NCI-H2107 treated with DMSO at 0.1 percent for 48 hours (cell line): ENCODE results near the gene TSPAN5.

Experiments
- DNase-seq: peaks from one replicate; lab custom pipeline; 2025; ENCODE audit not compliant: unreplicated experiment; lab: John Stamatoyannopoulos, UW

Gene TSPAN5

DNA sequence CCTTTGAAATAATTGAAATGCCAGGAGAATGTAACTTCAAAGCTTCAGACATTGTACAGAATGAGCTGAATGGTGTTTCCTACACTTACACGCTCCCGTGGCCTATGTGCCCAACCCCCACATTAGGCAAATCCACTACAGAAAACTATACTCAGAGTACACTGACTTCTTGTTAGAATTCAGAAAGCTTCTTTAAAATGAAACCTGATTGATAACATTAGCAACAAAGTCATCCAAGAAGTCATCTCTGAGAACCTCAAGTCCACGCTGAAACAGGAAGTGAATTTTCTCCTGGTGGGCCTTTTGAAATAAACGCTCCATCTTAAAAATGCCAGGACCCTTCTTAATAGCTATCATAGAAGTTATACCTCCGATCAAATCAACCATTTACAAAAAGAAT, 136.3 kb downstream of the TSPAN5 start:
- no peak for DNase-seq

DNA sequence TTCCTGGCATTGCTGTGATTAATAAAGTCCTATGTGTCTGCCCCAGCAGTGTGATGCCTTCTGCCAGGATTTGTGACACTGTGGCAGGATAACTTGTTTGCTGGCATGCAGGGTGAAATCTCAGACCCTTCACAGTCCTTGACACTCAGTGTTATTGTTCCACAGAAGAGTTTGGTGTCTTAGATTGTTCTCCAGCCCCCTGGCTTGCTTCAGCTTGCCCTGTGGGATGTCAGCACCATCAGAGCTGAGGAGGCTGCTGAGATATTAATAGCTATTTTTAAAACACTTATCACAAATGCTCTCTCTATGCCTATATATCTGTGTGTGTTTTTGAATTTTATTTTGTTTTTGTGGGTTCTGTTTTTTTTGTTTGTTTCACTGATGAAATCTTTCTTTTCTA, 136.9 kb downstream of the TSPAN5 start:
- DNase-seq, result no peak

DNA sequence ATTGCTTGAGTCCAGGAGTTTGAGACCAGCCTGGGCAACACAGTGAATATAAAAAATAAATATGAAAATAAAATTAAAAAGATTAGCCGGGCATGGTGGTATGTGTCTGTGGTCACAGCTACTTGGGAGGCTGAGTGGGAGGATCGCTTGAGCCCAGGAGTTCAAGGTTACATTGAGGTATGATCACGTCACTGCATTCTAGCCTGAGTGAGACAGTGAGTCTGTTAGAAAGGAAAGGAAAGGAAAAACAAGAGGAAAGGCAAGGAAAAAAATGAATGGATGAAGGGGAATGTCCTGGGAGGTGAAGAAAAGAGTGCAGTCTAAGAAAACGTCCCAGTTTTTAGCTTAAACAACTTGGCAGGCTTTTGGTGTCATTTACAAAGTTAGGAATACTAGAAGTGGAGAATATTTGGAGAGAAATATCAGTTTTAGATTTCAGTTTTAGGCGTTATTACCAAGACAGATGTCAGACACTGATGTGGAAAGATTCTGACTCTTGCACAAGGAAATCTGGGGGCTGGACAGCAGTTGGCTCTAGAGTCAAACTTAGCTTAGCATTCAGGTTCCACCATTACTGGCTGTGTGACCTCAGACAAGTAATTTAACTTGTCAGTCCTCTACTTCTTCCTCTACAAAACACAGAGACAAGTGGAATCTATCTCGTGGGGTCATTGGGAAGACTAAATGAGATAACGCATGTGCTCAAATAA, 139.0 kb downstream of the TSPAN5 start:
- DNase-seq, result no peak

- DNase-seq, result no peak
Measured at GRCh38 chr4:98518559-98519267, 139.7 kb downstream of the TSPAN5 start.

DNA sequence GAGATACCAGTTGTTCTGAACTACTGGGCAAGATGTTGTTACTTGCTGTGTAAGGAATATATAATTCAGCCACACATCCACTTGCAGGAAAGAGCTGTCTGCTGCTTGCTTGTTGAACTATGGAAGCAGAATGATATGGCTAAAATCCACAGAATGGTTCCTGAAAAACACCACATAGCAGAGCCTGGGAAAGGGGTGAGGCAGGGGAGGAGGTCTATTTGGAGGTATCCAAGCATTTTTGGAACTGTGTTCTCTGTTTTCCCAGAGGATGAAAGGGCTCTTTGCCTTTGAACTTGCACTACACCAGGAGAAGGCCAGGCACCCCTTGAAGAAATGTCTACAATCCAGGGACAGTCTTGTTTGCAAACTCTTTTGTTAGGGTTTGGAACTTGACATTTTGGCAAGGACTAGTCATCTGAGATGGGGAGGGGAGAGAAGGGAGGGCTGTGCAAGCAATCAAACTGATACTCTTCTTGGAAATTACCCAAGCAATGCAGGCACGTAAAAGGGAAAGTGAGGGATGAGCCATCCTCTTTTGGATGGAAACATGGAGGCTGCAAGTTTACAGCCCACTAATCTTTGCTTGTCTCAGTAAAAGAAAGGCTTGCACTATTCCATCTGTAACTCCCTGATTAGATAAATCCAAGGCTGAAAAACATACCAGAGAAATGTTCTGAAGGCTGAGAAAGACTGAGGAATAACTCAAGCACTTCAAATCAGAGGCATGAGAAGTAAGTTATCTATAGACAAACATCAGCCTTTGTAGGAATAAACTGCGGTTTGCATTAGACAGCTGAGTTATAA, 141.0 kb downstream of the TSPAN5 start:
- DNase-seq, result no peak

GRCh38 chr4:98516441-98517217, 141.8 kb downstream of the TSPAN5 start:
- no peak for DNase-seq

GRCh38 chr4:98516042-98516440, 142.4 kb downstream of the TSPAN5 start:
- DNase-seq, result no peak

- no peak for DNase-seq
Measured at GRCh38 chr4:98515470-98515809, 143.0 kb downstream of the TSPAN5 start.

DNA sequence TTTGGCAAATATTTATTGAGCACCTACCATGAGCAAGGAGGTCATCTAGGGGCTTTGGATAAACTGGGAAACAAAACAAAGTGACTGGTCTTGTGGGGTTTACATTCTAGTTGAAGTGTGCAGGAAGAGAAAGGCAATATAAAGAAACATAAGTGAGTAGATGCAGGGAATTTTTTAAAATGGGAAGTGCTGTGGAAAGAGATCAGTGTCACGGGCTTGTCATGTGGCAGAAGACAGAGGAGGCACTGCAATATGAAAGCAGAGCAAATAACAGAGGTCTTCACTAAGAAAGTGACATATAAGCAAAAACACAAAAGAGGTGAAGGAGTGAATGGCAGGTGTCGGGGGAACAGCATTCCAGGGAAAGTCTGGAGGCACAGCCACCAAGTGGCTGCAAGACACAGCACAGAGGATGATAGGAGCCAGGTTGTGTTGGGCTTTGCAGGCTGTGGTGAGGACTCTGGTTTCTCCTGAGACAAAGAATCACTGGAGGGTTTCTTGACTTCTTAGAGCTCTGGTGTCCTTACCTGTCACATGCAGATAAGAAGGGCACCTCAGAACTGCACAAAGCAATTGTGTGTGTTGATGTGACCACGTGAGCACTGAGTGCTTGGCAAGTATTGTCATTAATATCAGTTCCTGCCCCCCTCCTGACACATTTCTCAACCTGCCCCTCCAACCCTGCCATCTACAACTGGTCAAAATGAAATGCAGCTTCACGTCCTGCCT, 143.5 kb downstream of the TSPAN5 start:
- DNase-seq, result no peak

DNA sequence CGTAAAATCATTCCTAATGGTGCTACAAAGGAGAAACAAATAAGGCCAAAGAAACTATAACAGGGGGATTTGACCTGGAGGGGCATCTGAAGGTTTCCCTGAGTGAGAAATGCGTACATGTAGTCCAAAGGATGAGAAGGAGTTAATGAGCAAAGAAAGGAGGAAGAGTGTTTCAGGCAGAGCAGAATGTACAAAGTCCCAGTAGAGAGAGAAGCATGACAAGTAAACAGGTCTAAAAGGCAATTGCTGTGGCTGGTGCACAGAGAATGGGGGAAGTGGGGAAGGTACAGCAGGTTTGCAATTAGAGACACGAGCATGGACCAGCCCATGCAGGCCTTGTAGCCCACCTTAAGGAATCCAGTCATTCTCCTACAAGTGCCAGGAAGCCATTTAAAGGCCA, 145.5 kb downstream of the TSPAN5 start:
- no peak for DNase-seq

DNA sequence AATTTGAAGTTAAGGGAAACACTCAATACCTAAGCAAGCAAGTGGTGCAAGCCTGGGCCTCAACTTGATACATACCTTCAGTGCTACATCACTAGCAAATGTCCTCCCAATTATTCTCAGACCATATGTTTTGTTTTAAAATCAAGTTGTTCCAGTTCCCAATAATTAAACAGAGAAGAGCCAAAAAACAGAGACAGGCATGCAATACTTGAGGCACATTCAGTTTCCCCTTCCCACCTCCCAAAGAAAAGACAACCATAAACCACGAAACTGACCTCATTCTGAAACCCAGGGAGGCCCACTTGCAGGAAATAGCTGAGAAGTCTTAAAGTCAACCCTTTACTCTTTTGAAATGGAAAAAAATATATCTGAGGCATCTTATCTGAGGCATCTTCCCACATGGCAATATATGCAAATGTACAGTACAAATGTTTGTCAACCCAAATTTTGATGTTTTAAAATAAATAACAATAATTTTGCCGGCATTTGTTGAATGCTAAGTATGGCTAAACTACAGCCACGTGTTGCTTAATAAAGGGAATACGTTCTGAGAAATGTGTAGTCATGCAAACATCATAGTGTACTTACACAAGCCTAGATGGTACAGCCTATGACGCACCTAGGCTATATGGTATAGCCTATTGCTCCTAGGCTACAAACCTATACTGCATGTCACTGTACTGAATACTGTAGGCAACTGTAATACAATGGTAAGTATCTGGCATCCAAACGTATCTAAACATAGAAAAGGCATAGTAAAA, 147.5 kb downstream of the TSPAN5 start:
- DNase-seq, result no peak

DNA sequence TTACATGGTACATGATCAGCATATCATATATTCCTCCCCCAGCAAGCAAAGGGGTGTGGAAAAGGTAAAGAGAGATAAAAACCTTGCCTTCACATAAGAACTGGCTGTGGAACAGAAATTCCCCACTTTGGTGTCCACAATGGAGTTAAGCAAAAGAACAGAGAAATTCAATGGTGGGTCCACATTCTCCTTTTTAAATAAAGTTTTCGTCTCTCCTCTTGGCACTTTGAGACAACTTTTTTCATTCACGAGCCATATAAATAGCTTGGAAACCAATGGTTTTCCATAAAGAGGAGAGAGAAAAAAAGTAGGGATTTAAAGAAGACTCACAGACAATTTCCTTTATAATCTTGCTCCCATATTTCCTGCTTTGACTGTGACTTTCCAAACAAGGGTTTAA, 148.1 kb downstream of the TSPAN5 start:
- no peak for DNase-seq

- DNase-seq, result no peak
Measured at GRCh38 chr4:98509721-98510120, 148.7 kb downstream of the TSPAN5 start.

- no peak for DNase-seq
Measured at GRCh38 chr4:98508829-98509598, 149.4 kb downstream of the TSPAN5 start.

- no peak for DNase-seq
Measured at GRCh38 chr4:98508248-98508647, 150.2 kb downstream of the TSPAN5 start.

DNA sequence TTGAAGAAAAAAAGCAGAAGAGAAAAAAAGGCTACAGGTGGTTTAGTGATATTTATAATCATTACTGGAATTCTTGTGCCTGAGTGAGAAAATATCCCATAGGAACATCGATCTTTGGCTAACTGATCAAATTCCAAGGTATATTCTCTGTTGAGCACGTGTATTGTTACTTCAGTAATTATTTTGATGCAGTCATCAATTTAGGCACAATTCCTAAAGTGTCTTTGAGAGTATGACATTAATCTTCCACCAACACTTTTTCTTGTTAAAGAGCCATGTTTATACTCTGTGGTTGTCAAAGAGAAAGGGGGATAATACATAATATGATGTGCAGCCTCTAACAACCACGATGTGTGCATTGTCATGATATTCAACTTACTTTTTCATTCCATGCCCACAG, 151.1 kb downstream of the TSPAN5 start:
- DNase-seq, result no peak

DNA sequence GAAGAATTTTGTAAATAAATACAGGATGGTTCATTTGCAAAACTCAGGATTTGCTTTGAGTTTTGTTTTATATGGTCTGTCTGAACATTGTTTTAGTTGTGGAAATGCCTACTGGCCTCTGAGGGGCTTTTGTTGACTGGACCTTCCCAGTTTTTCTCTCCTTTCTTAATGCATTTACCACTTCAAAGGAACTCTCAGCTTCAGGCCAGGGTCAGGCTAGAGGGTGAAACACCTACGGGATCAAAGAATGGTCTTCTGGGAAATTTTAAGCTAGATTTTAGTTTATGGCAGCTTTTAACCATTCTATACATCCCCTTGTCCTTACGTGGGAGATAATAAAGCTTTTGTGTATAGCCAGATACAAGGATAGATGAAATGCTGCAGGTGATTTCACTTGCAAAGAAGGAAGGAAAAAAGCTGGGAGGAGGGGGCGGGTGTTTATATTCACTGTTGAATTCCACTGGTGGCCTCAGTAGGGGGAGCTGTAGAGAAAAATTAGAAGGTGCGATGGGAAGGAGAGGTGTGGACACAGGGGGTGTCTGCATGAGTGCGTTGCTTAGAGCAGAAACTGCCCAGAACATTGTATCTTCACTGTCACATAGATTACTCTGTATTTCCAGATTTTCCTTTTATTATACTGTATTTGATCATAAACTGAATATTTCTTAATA, 151.8 kb downstream of the TSPAN5 start:
- no peak for DNase-seq

- no peak for DNase-seq
Measured at GRCh38 chr4:98505992-98506391, 152.4 kb downstream of the TSPAN5 start.

DNA sequence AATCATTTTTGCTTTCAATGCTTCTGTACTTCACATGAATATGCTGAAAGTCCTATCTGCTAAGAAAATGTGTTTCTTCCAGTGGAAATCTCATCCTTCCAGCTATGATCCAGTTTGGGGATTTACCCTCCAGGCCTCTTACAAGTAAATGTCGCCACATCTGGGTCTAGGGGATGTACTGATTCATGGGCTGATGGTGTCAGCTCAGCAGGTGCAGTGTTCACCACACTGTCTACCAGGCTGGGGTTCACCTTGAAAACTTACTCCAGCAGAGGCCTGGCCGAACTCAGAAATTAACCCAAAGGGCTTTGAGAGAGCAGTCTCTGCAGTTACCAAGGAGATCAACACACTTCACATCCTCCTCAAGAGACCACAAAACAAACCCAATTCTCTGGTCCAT, 154.3 kb downstream of the TSPAN5 start:
- no peak for DNase-seq
